ENCODE measurements around the gene CIB2. TPM values are rescaled to one million over a fixed set of nuclear protein-coding genes. Genes with fewer than 3 reads are reported as not detected.

The CIB2 gene
- total and polyA plus RNA-seq, 2 experiments from 2014 or later, result 59.5 to 64.4 TPM

GRCh38 chr15:78084449-78084750 lies 46.8 kb downstream of the CIB2 start (continued):
- no peak for TF ChIP-seq ZNF462 (CRISPR knock-in tag; IDR thresholded peaks at IDR 0.05)
- TF ChIP-seq ETS1 (IDR thresholded peaks at IDR 0.05), result no peak
- TF ChIP-seq JUNB (IDR thresholded peaks at IDR 0.05; ENCODE audit: unreplicated experiment), result no peak
- TF ChIP-seq STAT1 (IDR thresholded peaks at IDR 0.05; ENCODE audit: unreplicated experiment), result no peak
- no peak for TF ChIP-seq NANOG (IDR thresholded peaks at IDR 0.05; ENCODE audit: borderline replicate concordance)
- TF ChIP-seq CTCF (conservative IDR thresholded peaks at IDR 0.05; ENCODE audit: low read depth in 2 of 2), result no peak

All from GM23338 (cell line).